GM23248 (cell line): ENCODE data around the gene COQ7. TPM values are rescaled to one million over a fixed set of nuclear protein-coding genes. Genes with fewer than 3 reads are reported as not detected.
A peak's percentile ranks its signal among the peaks of the same experiment; 100 is the strongest.

ENCODE experiments used
- DNase-seq: peaks from one replicate; pipeline ENCODE4 v3.0.0-alpha.2; 2015
- H2AFZ ChIP-seq: fragments of 200-600 bp; sonication (generic); 2 replicates; pipeline ENCODE4 v1.6.1; 2016; ENCODE audit warnings: antibody characterized with exemption
- H3F3A ChIP-seq: fragments of 200-600 bp; sonication (generic); 2 replicates; pipeline ENCODE4 v1.6.1; 2016; ENCODE audit warnings: mild to moderate bottlenecking, antibody characterized with exemption, mixed run types; ENCODE audit not compliant: insufficient read depth
- H3K27ac ChIP-seq: fragments of 200-600 bp; sonication (generic); 2 replicates; pipeline ENCODE4 v1.5.1; 2016; ENCODE audit warnings: mild to moderate bottlenecking
- H3K27me3 ChIP-seq: fragments of 200-600 bp; sonication (generic); replicated peaks from 2 replicates; pipeline ENCODE4 v1.6.1; 2016; ENCODE audit warnings: mild to moderate bottlenecking; ENCODE audit not compliant: insufficient read depth
- H3K36me3 ChIP-seq: fragments of 200-600 bp; sonication (generic); 2 replicates; pipeline ENCODE4 v1.6.1; 2016; ENCODE audit warnings: low read depth, mild to moderate bottlenecking
- H3K4me1 ChIP-seq: fragments of 200-600 bp; sonication (generic); 2 replicates; pipeline ENCODE4 v1.6.1; 2016; ENCODE audit warnings: mild to moderate bottlenecking; ENCODE audit not compliant: insufficient read depth
- H3K4me2 ChIP-seq: fragments of 200-600 bp; sonication (generic); one replicate; pipeline ENCODE4 v1.6.1; 2016; ENCODE audit warnings: mild to moderate bottlenecking; ENCODE audit not compliant: unreplicated experiment
- H3K4me3 ChIP-seq: fragments of 200-600 bp; sonication (generic); 2 replicates; pipeline ENCODE4 v1.5.1; 2016; ENCODE audit warnings: mild to moderate bottlenecking
- H3K79me2 ChIP-seq: fragments of 200-600 bp; sonication (generic); 2 replicates; pipeline ENCODE4 v1.6.1; 2016; ENCODE audit warnings: mild to moderate bottlenecking; ENCODE audit not compliant: insufficient read depth
- H3K9ac ChIP-seq: fragments of 200-600 bp; sonication (generic); 2 replicates; pipeline ENCODE4 v1.6.1; 2016; ENCODE audit warnings: mild to moderate bottlenecking
- H3K9me2 ChIP-seq: fragments of 200-600 bp; sonication (generic); 2 replicates; pipeline ENCODE4 v1.6.1; 2016; ENCODE audit warnings: mixed run types, mild to moderate bottlenecking, moderate library complexity; ENCODE audit not compliant: insufficient read depth
- H3K9me3 ChIP-seq: fragments of 200-600 bp; sonication (generic); one replicate; pipeline ENCODE4 v1.6.1; 2017; ENCODE audit warnings: low read depth
- H4K20me1 ChIP-seq: fragments of 200-600 bp; sonication (generic); 2 replicates; pipeline ENCODE4 v1.6.0; 2016; ENCODE audit not compliant: insufficient read depth
- EZH2 ChIP-seq: fragments of 200-600 bp; sonication (generic); IDR thresholded peaks from 2 replicates; pipeline ENCODE4 v1.6.1; 2018; ENCODE audit warnings: antibody characterized with exemption, mild to moderate bottlenecking; ENCODE audit not compliant: insufficient read depth, poor library complexity, severe bottlenecking
- EZH2phosphoT487 ChIP-seq: fragments of 200-600 bp; sonication (generic); IDR thresholded peaks from 2 replicates; pipeline ENCODE4 v1.6.1; 2018; ENCODE audit warnings: antibody characterized with exemption, moderate library complexity, mild to moderate bottlenecking, low read depth; ENCODE audit not compliant: insufficient read depth
- WGBS, 2 experiments: methylation state at CpG; one replicate each; pipeline ENCODE4 v1.1.6; 2015 to 2017; ENCODE audit warnings: low lambda C conversion rate in 2 of 2, low coverage in 1 of 2; ENCODE audit errors: missing lambda C conversion rate in 2 of 2; 5-methylcytosine and 5-hydroxymethylcytosine counted together
- in situ Hi-C: fragments of 300-500 bp; cut with MboI; formaldehyde crosslinking; loops from 2 replicates; pipeline ENCODE4 v1.15.0; 2020
- polyA plus RNA-seq: library from polyadenylated mRNA; unstranded; fragments of >200 nt; fragmentation: Nextera tagmentation; extraction: Ambion mirVana; gene quantifications from 2 replicates; pipeline ENCODE4 v1.2.1, GENCODE V29; 2016
- total RNA-seq: library from RNA; depleted of rRNA; stranded (reverse); fragments of >200 nt; shearing (Covaris generic); gene quantifications from 2 replicates; pipeline ENCODE4 v1.2.3, GENCODE V29; 2014

The COQ7 gene
- total and polyA plus RNA-seq, 2 experiments from 2014 or later, result 9.6 to 9.9 TPM

DNA sequence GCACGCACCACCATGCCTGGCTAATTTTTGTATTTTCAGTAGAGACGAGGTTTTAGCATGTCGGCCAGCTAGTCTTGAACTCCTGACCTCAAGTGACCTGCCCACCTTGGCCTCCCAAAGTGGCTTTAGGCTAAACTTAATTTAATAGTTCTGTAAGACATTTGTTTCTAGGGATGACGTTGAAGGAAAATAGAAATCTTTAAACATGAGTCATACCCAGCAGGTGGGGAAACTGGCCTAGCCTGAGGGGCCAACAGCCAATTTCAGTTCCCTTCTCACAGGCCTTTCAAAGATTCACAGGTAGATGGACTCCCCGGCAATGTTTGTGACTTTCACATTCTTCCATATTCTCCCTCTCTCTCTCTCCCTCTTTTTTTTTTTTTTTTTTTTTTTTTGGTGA, 28.2 kb downstream of the COQ7 start:
- no peak for DNase-seq
- WGBS, 2 experiments, result 90 to 95% methylated on average over 5 of the region's 5 CpGs
- H3K79me2 ChIP-seq, result no peaks in the 10 kb centered on the region
- H3K27ac ChIP-seq, result no peak overlapping the region
- H3K27me3 ChIP-seq, result no peaks in the 10 kb centered on the region
- H3K4me1 ChIP-seq, result peaks cover 14% of the 10 kb centered on the region
- H3K9me3 ChIP-seq, result no peaks in the 10 kb centered on the region
- no peak overlapping the region for H2AFZ ChIP-seq
- no peak overlapping the region for H3K4me2 ChIP-seq
- H3K4me3 ChIP-seq, result no peak overlapping the region
- H3K9me2 ChIP-seq, result no peaks in the 10 kb centered on the region
- H3K36me3 ChIP-seq, result no peaks in the 10 kb centered on the region
- no peak for TF ChIP-seq EZH2
- TF ChIP-seq EZH2phosphoT487, result no peak
- in situ Hi-C loops, result loop anchor here (25.0 kb wide), 1 partner anchor 417 kb away; the partner anchor contains the start of genes CCP110 and GDE1
- no peaks in the 10 kb centered on the region for H4K20me1 ChIP-seq
- peaks cover 12% of the 10 kb centered on the region for H3F3A ChIP-seq
- H3K9ac ChIP-seq, result no peak overlapping the region

DNA sequence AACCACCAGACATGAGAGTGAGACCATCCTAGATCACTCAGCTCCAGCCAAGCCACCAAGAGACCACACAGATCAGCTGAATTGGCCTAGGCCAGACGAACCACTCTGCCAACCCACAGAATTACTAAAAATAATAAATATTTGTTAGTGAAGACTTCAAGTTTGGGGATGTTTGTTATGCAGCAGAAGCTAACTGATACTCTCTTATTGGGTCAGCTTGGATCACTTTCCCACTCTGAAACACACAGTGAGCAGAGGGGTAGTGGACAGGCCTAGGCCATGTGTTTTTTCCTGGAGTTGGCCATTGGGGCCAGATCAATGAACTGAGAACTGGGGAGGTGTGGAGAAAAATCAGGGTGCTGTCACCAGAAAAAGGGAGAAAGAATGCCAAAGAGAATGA, 30.8 kb downstream of the COQ7 start:
- H3K4me1 ChIP-seq, result no peaks in the 10 kb centered on the region
- WGBS, 2 experiments, result 57 to 92% methylated on average over 1 of the region's 1 CpG
- H4K20me1 ChIP-seq, result no peaks in the 10 kb centered on the region
- no peaks in the 10 kb centered on the region for H3K36me3 ChIP-seq
- H3K9me3 ChIP-seq, result no peaks in the 10 kb centered on the region
- H2AFZ ChIP-seq, result no peak overlapping the region
- no peaks in the 10 kb centered on the region for H3F3A ChIP-seq
- in situ Hi-C loops, result loop anchor here (25.0 kb wide), 1 partner anchor 414 kb away; the partner anchor contains the start of genes CCP110 and GDE1
- DNase-seq, result no peak
- no peak for TF ChIP-seq EZH2phosphoT487
- TF ChIP-seq EZH2, result no peak
- no peak overlapping the region for H3K4me2 ChIP-seq
- H3K9ac ChIP-seq, result no peak overlapping the region
- H3K27me3 ChIP-seq, result no peaks in the 10 kb centered on the region
- H3K9me2 ChIP-seq, result no peaks in the 10 kb centered on the region
- no peak overlapping the region for H3K4me3 ChIP-seq
- no peaks in the 10 kb centered on the region for H3K79me2 ChIP-seq
- H3K27ac ChIP-seq, result no peak overlapping the region

DNA sequence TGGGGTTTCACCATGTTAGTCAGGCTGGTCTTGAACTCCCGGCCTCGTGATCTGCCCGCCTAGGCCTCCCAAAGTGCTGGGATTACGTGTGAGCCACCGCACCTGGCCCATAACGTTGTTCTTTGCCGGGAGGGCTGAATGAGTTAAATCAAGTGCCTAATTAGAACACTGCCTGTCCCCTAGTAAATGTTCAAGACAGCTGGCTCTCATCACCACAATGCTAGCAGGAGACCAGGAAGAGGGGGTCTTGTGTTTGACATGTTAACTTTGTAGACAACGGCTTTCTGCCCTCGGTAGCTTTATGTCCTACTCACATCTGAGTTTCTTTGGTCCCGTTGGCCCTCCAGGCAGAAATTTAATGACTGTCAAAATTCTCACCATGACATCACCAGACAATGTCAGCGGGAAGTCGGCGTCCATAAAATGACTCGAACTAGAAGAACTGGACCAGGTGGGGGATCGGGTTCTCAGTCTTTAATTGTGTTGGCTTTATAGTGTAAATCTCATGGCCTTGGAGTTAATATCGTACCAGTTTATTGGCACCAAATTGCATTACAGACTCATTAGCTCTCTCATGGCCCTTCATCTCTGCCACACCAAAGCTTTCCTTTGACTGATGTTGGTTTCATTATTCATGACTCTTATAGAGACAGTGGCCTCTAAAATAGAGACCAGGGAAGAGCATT, 34.9 kb downstream of the COQ7 start:
- Histone ChIP-seq H3K4me2 (no peak overlapping the region), H3K9me3 (no peaks in the 10 kb centered on the region), H3K4me1 (peaks cover under 1% of the 10 kb centered on the region; the same call in 1 of the 2 replicates), H3K36me3 (no peaks in the 10 kb centered on the region), H3K9me2 (no peaks in the 10 kb centered on the region), H3K27me3 (no peaks in the 10 kb centered on the region), H4K20me1 (no peaks in the 10 kb centered on the region), H3K27ac (no peak overlapping the region), H3K9ac (no peak overlapping the region), H2AFZ (peak overlapping the region; percentile 26; the same call in 1 of the 2 replicates), H3K79me2 (no peaks in the 10 kb centered on the region), H3K4me3 (no peak overlapping the region), H3F3A (no peaks in the 10 kb centered on the region; the same call in 1 of the 2 replicates)
- in situ Hi-C loops, result no loop called here
- 42 to 44% methylated on average over 16 of the region's 16 CpGs for whole genome bisulfite sequencing, 2 experiments
- TF ChIP-seq EZH2phosphoT487 (no peak), EZH2 (no peak)
- peak; percentile 42 for DNase-seq

DNA sequence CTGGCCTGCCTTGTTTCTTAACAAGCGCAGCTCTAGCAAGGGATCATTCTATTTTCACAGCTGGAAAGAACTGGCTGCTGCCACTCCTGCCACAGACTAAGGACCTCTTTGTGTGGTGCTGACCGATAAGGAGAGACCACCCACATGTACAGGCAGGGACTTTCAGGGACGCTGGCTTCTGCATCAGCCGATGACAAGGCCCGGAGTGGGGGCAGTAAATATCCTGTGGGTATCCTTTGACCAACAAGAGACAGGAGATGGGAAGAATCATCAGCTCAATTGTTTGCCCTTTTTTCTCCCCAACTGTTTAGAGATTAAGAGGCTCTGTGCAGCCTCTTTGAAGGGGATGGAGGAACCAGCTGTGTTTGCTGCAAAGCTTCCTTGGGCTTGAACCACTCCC, 37.2 kb downstream of the COQ7 start:
- Histone ChIP-seq H3F3A (peaks cover 9% of the 10 kb centered on the region; the same call in 1 of the 2 replicates), H3K4me3 (no peak overlapping the region), H3K27me3 (no peaks in the 10 kb centered on the region), H3K4me1 (peaks cover 7% of the 10 kb centered on the region; the same call in 1 of the 2 replicates), H3K27ac (no peak overlapping the region), H3K9me3 (no peaks in the 10 kb centered on the region), H2AFZ (no peak overlapping the region), H3K4me2 (no peak overlapping the region), H4K20me1 (no peaks in the 10 kb centered on the region), H3K9ac (no peak overlapping the region), H3K9me2 (no peaks in the 10 kb centered on the region), H3K36me3 (no peaks in the 10 kb centered on the region), H3K79me2 (no peaks in the 10 kb centered on the region)
- TF ChIP-seq EZH2, result no peak
- TF ChIP-seq EZH2phosphoT487, result no peak
- no peak for DNase-seq
- in situ Hi-C loops, result no loop called here
- WGBS, 2 experiments, result 72 to 77% methylated on average over 5 of the region's 5 CpGs
